Natural killer cell (primary cell): ENCODE data around the gene EXD3. TPM values are rescaled to one million over a fixed set of nuclear protein-coding genes. Genes with fewer than 3 reads are reported as not detected.

ENCODE experiments used
- ATAC-seq, 3 donors: fragments of 150-1000 bp in 2 of 3; fragments of 200-7000 bp in 1 of 3; cut with Tn5 transposase; 1 replicate in 1 of 3; 2 replicates in 2 of 3; pipeline ENCODE4 v1.10.0; 2021; ENCODE audit warnings: mild to moderate bottlenecking in 2 of 3, moderate library complexity in 2 of 3
- DNase-seq, 2 donors: peaks; one replicate each; pipeline versions ENCODE4 v3.0.0 to v3.0.0-alpha.2; 2013 to 2021; ENCODE audit warnings: mixed read lengths in 1 of 2
- H3K27ac ChIP-seq: one replicate; pipeline ENCODE4 v1.5.1; 2013; ENCODE audit warnings: mild to moderate bottlenecking, low read length
- H3K27me3 ChIP-seq: one replicate; pipeline ENCODE4 v1.6.1; 2013; ENCODE audit warnings: low read length; ENCODE audit not compliant: control insufficient read depth, insufficient read depth
- H3K36me3 ChIP-seq: one replicate; pipeline ENCODE4 v1.6.1; 2013; ENCODE audit warnings: low read length; ENCODE audit not compliant: control insufficient read depth, insufficient read depth
- H3K4me1 ChIP-seq: one replicate; pipeline ENCODE4 v1.6.1; 2013; ENCODE audit warnings: low read length; ENCODE audit not compliant: control insufficient read depth, insufficient read depth
- H3K4me3 ChIP-seq: one replicate; pipeline ENCODE4 v1.5.1; 2013; ENCODE audit warnings: low read length
- H3K9me3 ChIP-seq: one replicate; pipeline ENCODE4 v1.6.1; 2013; ENCODE audit warnings: low read length; ENCODE audit not compliant: control insufficient read depth, insufficient read depth
- H3K27ac Mint-ChIP-seq, 2 donors: one replicate each; pipeline ENCODE4 v1.8.0; 2022; ENCODE audit warnings: mild to moderate bottlenecking in 2 of 2, mixed read lengths in 2 of 2, moderate library complexity in 1 of 2
- H3K27me3 Mint-ChIP-seq, 2 donors: one replicate each; pipeline ENCODE4 v1.8.0; 2022; ENCODE audit warnings: low read depth in 2 of 2, mixed read lengths in 2 of 2
- H3K36me3 Mint-ChIP-seq: one replicate; pipeline ENCODE4 v1.8.0; 2022; ENCODE audit warnings: mixed read lengths
- H3K4me1 Mint-ChIP-seq, 2 donors: one replicate each; pipeline ENCODE4 v1.8.0; 2022; ENCODE audit warnings: mixed read lengths in 2 of 2
- H3K4me3 Mint-ChIP-seq: one replicate; pipeline ENCODE4 v1.8.0; 2022; ENCODE audit warnings: mild to moderate bottlenecking, moderate library complexity, mixed read lengths
- H3K9me3 Mint-ChIP-seq, 2 donors: one replicate each; pipeline ENCODE4 v1.8.0; 2022; ENCODE audit warnings: mixed read lengths in 2 of 2
- WGBS: methylation state at CpG from one replicate; pipeline ENCODE4 v1.1.7; 2013; ENCODE audit warnings: missing lambda C conversion rate; ENCODE audit not compliant: insufficient coverage; 5-methylcytosine and 5-hydroxymethylcytosine counted together
- intact Hi-C: fragments of 100-400 bp; cut with micrococcal nuclease; formaldehyde crosslinking; loops from one replicate; pipeline ENCODE4 v1.14.2; 2022
- total RNA-seq, 4 donors: library from RNA; stranded (reverse); fragments of 120-200 nt in 1 of 4; gene quantifications; one replicate each; pipeline versions ENCODE4 v1.2.3 to v1.2.4, GENCODE V29; 2013 to 2022
- TF ChIP-seq, protein P1 (sequence below): fragments of 200-600 bp; IDR thresholded peaks from one replicate; pipeline ENCODE4 v1.8.0; 2022; ENCODE audit warnings: antibody characterized with exemption

EXD3 gene
- total RNA-seq, 3 donors from 2014 or later (not counting 1 experiment from before 2014, with no cell fraction given), result 28.0 to 35.3 (median 29.6) TPM

DNA sequence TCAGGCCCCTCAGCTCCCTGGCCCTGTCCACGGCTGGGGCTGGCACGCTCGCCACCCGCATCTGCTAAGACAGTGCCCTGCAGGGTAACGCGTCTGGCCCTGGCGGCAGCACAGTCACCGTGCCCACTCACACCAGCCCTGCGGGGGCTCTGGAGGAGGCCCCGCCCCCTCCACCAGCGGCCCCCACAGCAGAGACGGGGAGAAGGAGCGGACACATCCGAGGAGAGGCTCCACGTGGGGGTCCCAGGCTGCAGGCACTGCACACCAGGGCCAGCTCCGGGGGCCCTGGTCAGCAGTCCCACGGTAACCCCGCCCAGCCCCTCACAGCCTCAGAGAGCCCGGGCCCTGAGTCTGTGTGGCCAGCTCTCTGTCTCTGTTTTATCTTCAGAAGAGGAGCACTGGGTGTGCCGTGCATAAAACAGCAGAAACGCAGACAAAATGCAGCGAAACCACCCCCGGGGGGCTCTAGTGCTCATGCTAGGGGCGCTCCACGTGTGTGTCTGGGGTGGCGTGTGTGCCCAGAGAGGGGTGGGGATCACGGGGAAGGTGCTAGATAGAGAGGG, 73.4 kb downstream of the EXD3 start:
- TF ChIP-seq, protein P1, sequence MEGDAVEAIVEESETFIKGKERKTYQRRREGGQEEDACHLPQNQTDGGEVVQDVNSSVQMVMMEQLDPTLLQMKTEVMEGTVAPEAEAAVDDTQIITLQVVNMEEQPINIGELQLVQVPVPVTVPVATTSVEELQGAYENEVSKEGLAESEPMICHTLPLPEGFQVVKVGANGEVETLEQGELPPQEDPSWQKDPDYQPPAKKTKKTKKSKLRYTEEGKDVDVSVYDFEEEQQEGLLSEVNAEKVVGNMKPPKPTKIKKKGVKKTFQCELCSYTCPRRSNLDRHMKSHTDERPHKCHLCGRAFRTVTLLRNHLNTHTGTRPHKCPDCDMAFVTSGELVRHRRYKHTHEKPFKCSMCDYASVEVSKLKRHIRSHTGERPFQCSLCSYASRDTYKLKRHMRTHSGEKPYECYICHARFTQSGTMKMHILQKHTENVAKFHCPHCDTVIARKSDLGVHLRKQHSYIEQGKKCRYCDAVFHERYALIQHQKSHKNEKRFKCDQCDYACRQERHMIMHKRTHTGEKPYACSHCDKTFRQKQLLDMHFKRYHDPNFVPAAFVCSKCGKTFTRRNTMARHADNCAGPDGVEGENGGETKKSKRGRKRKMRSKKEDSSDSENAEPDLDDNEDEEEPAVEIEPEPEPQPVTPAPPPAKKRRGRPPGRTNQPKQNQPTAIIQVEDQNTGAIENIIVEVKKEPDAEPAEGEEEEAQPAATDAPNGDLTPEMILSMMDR, result no peak
- no peaks in the 10 kb centered on the region for H3K4me1 ChIP-seq
- no peak overlapping the region for H3K4me3 ChIP-seq

DNA sequence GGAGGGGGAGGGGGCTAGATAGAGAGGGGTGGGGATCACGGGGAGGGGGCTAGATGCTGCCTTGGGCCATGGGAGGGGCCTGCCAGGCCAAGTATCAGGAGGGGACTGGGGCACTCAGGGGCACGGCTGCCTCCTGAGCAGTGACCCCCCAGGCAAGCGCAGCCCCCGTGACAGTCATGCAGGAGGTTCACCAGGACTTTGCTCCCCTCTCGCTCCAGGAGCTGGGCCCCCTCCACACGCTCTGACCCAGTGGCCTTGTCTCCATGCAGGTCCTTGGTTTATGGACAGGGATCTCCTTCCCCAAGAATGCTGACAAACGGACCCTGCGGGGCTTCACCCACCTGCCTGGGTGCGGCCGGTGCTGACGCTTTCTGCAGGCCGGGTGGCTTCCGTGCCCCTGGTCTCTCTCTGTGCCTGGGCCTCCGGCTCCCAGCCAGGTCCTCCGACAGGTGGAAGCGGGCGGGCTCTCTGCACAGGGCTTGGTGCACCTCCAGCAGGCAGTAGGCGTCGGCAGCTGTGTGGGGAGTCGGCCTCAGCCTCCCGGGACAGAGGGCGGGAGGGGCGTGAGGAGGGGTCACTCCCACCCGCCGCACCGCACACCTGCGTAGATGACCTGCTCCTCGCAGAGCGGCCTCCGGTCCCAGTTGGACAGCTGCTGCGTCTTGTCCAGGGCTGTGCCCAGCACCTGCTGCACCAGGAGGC, 74.0 kb downstream of the EXD3 start:
- no peaks in the 10 kb centered on the region for H3K4me1 Mint-ChIP-seq
- H3K27me3 ChIP-seq, result no peaks in the 10 kb centered on the region
- no peaks in the 10 kb centered on the region for H3K27me3 Mint-ChIP-seq
- intact Hi-C loops, result no loop called here
- WGBS, result 96% methylated on average over 31 of the region's 31 CpGs
- no peak overlapping the region for H3K4me3 Mint-ChIP-seq
- DNase-seq (no peak), ATAC-seq (no peak)
- no peak overlapping the region for H3K27ac Mint-ChIP-seq
- no peaks in the 10 kb centered on the region for H3K36me3 ChIP-seq
- peaks cover 3% of the 10 kb centered on the region for H3K9me3 ChIP-seq
- no peaks in the 10 kb centered on the region for H3K4me1 ChIP-seq
- no peaks in the 10 kb centered on the region for H3K36me3 Mint-ChIP-seq
- no peak overlapping the region for H3K4me3 ChIP-seq
- TF ChIP-seq, protein P1, result no peak
- no peak overlapping the region for H3K27ac ChIP-seq
- no peaks in the 10 kb centered on the region for H3K9me3 Mint-ChIP-seq

More for the DNA sequence above, 73.4 kb downstream of the EXD3 start:
- H3K36me3 ChIP-seq, result no peaks in the 10 kb centered on the region
- Mint-ChIP-seq H3K27ac (no peak overlapping the region), H3K4me1 (no peaks in the 10 kb centered on the region), H3K27me3 (no peaks in the 10 kb centered on the region), H3K4me3 (no peak overlapping the region), H3K9me3 (no peaks in the 10 kb centered on the region), H3K36me3 (no peaks in the 10 kb centered on the region)
- DNase-seq, result no peak
- 97% methylated on average over 27 of the region's 27 CpGs for WGBS
- no peak for ATAC-seq
- H3K9me3 ChIP-seq, result peaks cover 3% of the 10 kb centered on the region
- intact Hi-C loops, result no loop called here
- H3K27ac ChIP-seq, result no peak overlapping the region
- H3K27me3 ChIP-seq, result no peaks in the 10 kb centered on the region

GRCh38 chr9:137347928-137348327, 75.0 kb downstream of the EXD3 start:
- Mint-ChIP-seq H3K9me3 (no peaks in the 10 kb centered on the region), H3K36me3 (no peaks in the 10 kb centered on the region), H3K27ac (no peak overlapping the region), H3K27me3 (no peaks in the 10 kb centered on the region), H3K4me1 (no peaks in the 10 kb centered on the region), H3K4me3 (no peak overlapping the region)
- TF ChIP-seq, protein P1, result no peak
- no peaks in the 10 kb centered on the region for H3K27me3 ChIP-seq
- H3K27ac ChIP-seq, result no peak overlapping the region
- 95% methylated on average over 13 of the region's 13 CpGs for WGBS
- peaks cover 3% of the 10 kb centered on the region for H3K9me3 ChIP-seq
- DNase-seq (no peak), ATAC-seq (no peak)
- no peaks in the 10 kb centered on the region for H3K36me3 ChIP-seq
- intact Hi-C loops, result no loop called here
- H3K4me3 ChIP-seq, result no peak overlapping the region
- no peaks in the 10 kb centered on the region for H3K4me1 ChIP-seq
